IPS DF 4.7 (cell line): ENCODE results near the gene CNTROB.

ENCODE experiments used
- DNase-seq: peaks from one replicate; pipeline ENCODE4 v3.0.0-alpha.2; 2013; ENCODE audit warnings: low spot score; ENCODE audit errors: extremely low read depth

CNTROB gene

DNA sequence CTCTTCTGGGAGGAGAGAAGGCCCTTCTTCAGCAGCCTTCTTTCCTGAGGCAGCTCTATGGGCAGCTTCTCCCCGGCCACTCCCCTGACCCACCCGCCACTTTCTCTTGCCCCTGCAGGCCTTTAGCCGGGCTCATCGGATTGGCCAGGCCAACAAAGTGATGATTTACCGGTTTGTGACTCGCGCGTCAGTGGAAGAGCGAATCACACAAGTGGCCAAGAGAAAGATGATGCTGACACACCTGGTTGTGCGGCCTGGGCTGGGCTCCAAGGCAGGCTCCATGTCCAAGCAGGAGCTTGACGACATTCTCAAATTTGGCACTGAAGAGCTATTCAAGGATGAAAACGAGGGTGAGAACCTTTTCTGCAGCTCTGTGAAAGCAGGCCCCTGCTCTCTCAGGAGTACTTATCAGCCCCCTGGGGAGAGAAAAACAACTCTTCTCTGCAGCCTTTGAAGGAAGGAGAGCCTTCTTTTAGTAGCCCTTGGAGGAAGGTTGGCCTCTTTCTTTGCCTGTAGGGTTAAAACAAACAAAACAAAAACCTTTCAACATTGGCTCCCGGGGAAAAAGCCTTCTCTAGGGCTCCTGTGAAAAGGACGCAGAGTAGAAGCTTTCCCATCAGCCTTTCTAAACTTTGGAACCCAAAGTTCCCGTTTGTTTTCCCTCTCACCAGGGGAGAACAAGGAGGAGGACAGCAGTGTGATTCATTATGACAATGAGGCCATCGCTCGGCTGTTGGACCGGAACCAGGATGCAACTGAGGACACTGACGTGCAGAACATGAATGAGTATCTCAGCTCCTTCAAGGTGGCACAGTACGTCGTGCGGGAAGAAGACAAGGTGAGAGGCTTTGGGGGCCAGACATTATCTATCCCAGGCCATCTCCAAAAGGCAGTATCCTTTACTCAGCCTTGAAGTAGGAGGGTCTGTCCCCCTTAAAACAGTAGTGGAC is 28.6 kb upstream of the CNTROB start:
- DNase-seq = no peak

DNA sequence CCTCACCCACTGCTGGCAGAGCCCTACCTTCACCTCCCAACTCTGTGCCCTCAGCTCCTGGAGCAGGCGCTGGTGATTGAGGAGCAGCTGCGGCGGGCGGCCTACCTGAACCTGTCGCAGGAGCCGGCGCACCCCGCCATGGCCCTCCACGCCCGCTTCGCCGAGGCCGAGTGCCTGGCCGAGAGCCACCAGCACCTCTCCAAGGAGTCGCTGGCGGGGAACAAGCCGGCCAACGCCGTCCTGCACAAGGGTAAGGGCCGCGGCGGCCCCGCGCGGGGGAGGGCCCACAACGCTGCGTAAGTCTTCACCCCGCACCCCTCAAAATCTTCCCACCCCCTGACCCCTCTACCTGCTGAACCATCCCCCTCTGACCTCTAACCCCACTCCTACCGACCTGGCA is 22.9 kb upstream of the CNTROB start:
- no peak for DNase-seq

- no peak for DNase-seq
These were observed 21.7 kb upstream of the CNTROB start for GRCh38 chr17:7910281-7910680.

DNA sequence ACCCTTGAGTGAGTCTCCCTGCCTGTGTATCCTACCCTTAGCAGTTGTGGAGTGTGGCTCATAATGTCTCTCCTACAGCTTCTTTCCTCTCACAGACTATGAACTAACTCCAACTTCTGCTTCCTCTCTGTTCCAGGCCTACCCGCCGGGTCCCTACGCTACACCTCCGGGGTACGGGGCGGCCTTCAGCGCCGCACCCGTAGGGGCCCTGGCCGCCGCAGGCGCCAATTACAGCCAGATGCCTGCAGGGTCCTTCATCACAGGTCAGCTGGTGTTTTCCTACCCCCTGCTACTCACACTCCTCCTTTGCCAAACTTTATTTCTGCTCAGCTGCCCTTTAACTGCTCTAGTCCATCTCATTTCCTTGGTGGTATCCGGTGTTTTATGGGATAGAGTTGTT is 21.3 kb upstream of the CNTROB start:
- DNase-seq = no peak

- no peak for DNase-seq
These were observed 20.9 kb upstream of the CNTROB start for GRCh38 chr17:7911116-7911515.

- no peak for DNase-seq
These were observed 19.0 kb upstream of the CNTROB start for GRCh38 chr17:7912927-7913524.

- no peak for DNase-seq
These were observed 16.8 kb upstream of the CNTROB start for GRCh38 chr17:7915179-7915610.

- DNase-seq = no peak
These were observed 16.2 kb upstream of the CNTROB start, which contains the start of gene RNF227 for GRCh38 chr17:7915611-7916384. TSS of gene RNF227 (minus strand) at chr17:7916289. CDS start at chr17:7916195, 94 bp downstream.

GRCh38 chr17:7916385-7916682 is 15.7 kb upstream of the CNTROB start:
- DNase-seq = no peak

DNA sequence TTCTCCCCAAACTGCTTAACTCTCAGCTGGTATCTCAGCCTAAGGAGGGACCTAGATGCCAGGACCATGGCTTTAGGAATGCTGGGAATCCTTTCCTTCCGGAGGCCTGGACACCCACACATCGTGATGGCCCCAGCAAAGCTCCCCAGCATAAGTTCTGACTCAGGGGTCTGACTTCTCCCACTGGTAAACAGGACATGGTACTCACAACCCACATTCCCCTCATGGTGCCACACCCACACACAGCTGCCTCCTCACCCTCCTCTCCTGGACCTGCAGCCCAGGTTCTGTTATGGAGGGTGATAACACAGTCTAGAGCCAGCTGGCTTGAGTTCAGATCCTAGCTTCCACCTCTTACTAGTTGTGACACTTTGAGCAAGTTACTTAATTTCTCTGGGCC is 15.2 kb upstream of the CNTROB start:
- DNase-seq = no peak

DNA sequence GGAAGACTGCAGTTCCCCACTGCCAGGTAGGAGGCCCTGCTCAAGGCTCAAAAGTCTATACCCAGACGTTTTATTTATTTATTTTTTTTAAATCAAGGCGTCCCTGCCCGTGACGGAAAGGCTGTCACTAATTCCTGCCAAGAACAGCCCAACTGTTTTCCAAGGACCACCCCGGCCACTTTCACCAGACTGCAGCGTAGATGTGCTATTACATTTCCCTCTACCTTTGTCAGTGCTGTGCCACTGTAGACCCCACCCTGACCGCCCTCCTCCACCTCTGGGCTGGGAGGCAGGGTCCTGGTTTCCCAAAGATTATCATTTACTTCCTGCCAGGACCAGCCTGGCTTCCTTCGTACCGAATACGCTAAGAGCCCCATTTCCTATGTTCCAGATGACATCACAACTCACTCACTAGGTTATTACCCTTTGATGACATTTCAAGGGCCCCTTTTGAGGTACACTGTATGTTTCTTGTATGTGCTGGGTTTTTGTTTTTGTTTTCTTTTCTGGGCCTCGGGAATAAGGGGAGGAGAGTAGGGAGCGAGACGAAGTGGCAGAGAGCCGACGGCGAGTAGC is 9.6 kb upstream of the CNTROB start:
- DNase-seq = no peak

- no peak for DNase-seq
These were observed 9.0 kb upstream of the CNTROB start for GRCh38 chr17:7922845-7923628.

GRCh38 chr17:7927596-7927995 is 4.4 kb upstream of the CNTROB start:
- no peak for DNase-seq

- no peak for DNase-seq
These were observed 2.6 kb upstream of the CNTROB start, which contains the start of gene KCNAB3 for GRCh38 chr17:7929158-7930023. TSS of gene KCNAB3 (minus strand) at chr17:7929856. CDS start at chr17:7929435, 421 bp downstream.

GRCh38 chr17:7930841-7931631 is 970 bp upstream of the CNTROB start:
- DNase-seq = no peak

- no peak for DNase-seq
These were observed 481 bp downstream of the CNTROB start for GRCh38 chr17:7932483-7932891.

DNA sequence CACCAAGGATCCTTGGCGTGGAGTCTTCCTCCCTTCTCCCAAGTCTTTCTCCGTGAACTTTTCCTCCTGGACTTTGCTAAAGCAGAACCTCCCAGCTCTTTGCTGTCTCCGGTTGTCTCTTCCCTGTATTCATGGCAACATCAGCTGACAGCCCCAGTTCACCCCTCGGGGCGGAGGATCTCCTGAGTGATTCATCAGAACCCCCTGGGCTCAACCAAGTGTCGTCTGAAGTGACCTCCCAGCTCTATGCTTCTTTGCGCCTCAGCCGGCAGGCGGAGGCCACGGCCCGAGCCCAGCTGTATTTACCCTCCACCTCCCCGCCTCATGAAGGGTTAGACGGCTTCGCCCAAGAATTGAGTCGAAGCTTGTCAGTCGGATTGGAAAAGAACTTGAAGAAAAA is 943 bp downstream of the CNTROB start:
- DNase-seq = no peak

GRCh38 chr17:7935859-7936258 is 3.9 kb downstream of the CNTROB start:
- no peak for DNase-seq

DNA sequence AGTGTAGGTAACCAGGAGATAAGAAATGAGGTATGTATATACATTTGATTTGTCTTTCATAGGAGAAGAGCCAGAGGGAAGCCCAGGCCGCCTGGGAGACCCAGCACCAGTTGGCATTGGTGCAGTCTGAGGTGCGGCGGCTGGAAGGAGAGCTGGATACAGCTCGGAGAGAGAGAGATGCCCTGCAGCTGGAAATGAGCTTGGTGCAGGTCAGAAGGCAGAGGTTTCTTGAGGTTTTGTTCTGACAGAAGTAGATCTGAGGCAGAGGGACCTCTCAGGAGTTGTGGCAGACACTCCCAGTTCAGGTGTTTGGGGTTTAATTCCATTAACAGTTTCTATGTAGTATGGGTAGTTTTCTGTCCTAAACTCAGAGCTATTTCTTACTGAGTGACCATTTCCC is 8.0 kb downstream of the CNTROB start:
- no peak for DNase-seq
